ENCODE measurements around the gene BRINP1. TPM values are rescaled to one million over a fixed set of nuclear protein-coding genes. Genes with fewer than 3 reads are reported as not detected.

The BRINP1 gene
- total and polyA plus RNA-seq, 8 donors, result 0.09 to 0.70 (median 0.15) TPM; not detected in 1

DNA sequence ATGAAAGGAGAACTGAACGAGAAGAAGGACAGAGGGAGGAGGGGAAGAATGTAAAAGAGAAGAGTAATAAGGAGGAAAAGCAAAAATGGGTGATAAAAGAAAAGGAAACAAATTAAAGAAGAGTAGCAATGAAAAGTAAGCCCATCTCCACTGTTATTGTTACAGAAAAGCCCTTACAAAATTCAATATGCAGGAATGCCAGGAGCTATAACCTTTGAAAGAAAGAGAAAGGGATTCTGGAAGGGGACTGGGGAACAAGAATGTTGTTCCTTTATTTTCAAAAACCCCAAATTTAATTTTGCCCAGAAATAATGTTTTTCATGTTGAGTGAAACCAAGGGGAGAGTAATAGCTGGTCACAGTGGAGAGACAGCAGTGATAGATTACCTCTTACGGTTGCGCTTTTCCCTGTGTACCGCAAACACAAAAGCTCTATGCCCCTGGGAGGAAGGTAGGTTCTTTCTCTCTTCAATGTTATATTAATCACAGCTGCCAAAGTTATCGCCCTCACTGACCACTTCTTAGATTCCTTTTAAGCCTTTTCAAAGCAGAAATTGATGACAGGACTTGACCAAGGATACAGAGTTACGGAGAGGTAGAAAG lies 86.7 kb downstream of the BRINP1 start:
- no peaks in the 10 kb centered on the region for H3K4me1 ChIP-seq
- intact Hi-C loops (cut with DNase I), result no loop called here
- ATAC-seq, result no peak

GRCh38 chr9:119280740-119281485 lies 88.3 kb downstream of the BRINP1 start:
- Histone ChIP-seq H3K36me3 (no peaks in the 10 kb centered on the region), H3K4me3 (no peak overlapping the region), H3K4me1 (no peaks in the 10 kb centered on the region), H3K27ac (no peak overlapping the region), H3K27me3 (peaks cover 0 to 24% of the 10 kb centered on the region in 2 donors), H3K9me3 (no peaks in the 10 kb centered on the region)
- TF ChIP-seq CTCF (IDR thresholded peaks at IDR 0.05), result no peak
- ATAC-seq (no peak), DNase-seq (no peak)
- intact Hi-C loops (cut with DNase I), result no loop called here

More for the DNA sequence above, 86.7 kb downstream of the BRINP1 start:
- Histone ChIP-seq H3K27ac (no peak overlapping the region), H3K4me3 (no peak overlapping the region), H3K9me3 (no peaks in the 10 kb centered on the region), H3K27me3 (peaks cover 0 to 34% of the 10 kb centered on the region in 2 donors), H3K36me3 (no peaks in the 10 kb centered on the region)
- TF ChIP-seq CTCF (IDR thresholded peaks at IDR 0.05), result no peak
- no peak for DNase-seq

DNA sequence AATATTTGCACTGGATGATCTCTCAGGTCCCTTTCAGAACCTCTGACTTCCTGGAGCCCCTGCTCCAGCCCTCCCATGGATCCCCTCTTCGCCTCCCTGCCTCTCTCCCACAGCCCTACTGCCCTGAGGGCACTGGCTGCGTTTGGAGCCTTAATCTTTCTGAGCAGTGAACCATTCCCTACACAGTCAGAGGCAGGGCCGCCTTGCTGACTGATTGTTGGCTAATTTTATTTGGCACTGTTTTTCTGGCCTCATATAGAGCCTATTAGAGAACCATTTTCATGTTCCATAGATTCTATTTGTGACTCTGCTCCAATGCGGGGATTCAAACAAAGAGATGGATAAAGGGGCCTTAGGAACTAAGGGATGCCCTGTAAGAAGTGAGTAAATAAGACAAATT lies 91.1 kb downstream of the BRINP1 start:
- H3K4me3 ChIP-seq, result no peak overlapping the region
- H3K27me3 ChIP-seq, result peaks cover 0 to 14% of the 10 kb centered on the region in 2 donors
- no peak for DNase-seq
- ATAC-seq, result no peak
- no peaks in the 10 kb centered on the region for H3K9me3 ChIP-seq
- TF ChIP-seq CTCF (IDR thresholded peaks at IDR 0.05), result no peak
- intact Hi-C loops (cut with DNase I), result no loop called here
- no peak overlapping the region for H3K27ac ChIP-seq
- no peaks in the 10 kb centered on the region for H3K36me3 ChIP-seq
- H3K4me1 ChIP-seq, result no peaks in the 10 kb centered on the region

DNA sequence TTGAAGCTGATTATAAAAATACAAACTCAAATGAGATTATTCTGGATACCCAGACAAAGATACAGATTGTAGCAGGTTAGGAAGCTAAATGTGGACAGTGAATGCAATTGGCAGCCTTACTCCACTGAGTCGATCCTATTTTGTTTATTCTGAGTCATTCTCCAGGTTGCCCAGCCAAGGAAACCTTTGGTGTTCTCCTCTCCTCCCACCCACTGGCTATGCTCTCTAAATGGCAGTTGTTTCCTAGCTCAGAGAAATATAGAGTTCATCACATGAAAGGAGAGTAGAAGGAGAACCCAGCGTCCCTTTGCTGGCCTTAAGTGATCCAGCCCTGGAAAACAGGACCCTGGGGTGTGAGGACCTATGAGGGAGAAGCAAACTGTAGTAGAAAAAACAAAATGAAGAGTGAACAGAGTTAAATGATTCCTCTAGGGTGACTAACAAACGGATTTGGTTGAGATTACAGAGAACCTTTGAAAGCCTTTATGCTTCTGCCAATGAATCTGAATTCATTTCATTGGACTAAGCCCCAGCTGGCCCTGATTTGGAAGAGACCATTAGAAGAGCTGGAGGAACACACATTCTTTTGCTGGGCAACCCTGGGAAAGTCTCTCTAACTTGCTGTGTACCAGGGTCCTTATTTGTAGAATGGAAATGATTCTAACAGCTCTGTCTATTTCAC lies 95.1 kb downstream of the BRINP1 start:
- Histone ChIP-seq H3K9me3 (no peaks in the 10 kb centered on the region), H3K4me3 (no peak overlapping the region), H3K27ac (no peak overlapping the region), H3K27me3 (no peaks in the 10 kb centered on the region), H3K36me3 (no peaks in the 10 kb centered on the region), H3K4me1 (no peaks in the 10 kb centered on the region)
- intact Hi-C loops (cut with DNase I), result no loop called here
- DNase-seq (no peak), ATAC-seq (peak; percentile 27)
- TF ChIP-seq CTCF (IDR thresholded peaks at IDR 0.05), result no peak

- ATAC-seq (no peak), DNase-seq (no peak)
- Histone ChIP-seq H3K27ac (no peak overlapping the region), H3K27me3 (no peaks in the 10 kb centered on the region), H3K9me3 (no peaks in the 10 kb centered on the region), H3K4me3 (no peak overlapping the region), H3K36me3 (no peaks in the 10 kb centered on the region), H3K4me1 (no peaks in the 10 kb centered on the region)
- no peak for TF ChIP-seq CTCF (IDR thresholded peaks at IDR 0.05)
- intact Hi-C loops (cut with DNase I), result no loop called here
Observed at GRCh38 chr9:119273325-119273904, 95.8 kb downstream of the BRINP1 start.

Measured in left lung (tissue), 10 donors.